Measurements from ENCODE around the gene HORMAD1. TPM values are rescaled to one million over a fixed set of nuclear protein-coding genes. Genes with fewer than 3 reads are reported as not detected.

Gene HORMAD1
- total and polyA plus RNA-seq, 8 donors, result 0.08 to 0.28 (median 0.28) TPM; not detected in 5

DNA sequence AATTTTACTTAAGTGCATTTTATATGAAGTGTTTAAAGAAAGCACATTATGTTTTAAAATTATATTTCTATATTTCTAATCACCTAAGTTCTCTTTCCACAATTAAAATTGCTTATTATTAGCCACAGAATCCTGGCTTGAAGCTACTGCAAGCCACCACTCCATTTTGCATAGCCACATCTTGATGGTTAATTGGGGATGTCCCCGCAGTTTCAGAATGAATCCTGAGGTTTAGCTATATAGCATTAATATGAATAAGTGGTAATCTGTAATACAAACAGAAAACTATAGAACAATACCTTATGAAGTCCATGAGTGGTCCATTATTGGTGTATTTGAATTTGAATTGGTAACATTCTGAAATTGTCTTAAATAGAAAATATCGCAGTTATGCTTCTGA is 12.1 kb downstream of the HORMAD1 start:
- TF ChIP-seq, protein P1, sequence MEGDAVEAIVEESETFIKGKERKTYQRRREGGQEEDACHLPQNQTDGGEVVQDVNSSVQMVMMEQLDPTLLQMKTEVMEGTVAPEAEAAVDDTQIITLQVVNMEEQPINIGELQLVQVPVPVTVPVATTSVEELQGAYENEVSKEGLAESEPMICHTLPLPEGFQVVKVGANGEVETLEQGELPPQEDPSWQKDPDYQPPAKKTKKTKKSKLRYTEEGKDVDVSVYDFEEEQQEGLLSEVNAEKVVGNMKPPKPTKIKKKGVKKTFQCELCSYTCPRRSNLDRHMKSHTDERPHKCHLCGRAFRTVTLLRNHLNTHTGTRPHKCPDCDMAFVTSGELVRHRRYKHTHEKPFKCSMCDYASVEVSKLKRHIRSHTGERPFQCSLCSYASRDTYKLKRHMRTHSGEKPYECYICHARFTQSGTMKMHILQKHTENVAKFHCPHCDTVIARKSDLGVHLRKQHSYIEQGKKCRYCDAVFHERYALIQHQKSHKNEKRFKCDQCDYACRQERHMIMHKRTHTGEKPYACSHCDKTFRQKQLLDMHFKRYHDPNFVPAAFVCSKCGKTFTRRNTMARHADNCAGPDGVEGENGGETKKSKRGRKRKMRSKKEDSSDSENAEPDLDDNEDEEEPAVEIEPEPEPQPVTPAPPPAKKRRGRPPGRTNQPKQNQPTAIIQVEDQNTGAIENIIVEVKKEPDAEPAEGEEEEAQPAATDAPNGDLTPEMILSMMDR (IDR thresholded peaks at IDR 0.05), result no peak
- FAIRE-seq (no peak), DNase-seq (no peak), ATAC-seq (no peak)
- intact Hi-C loops (cut with DNase I), result no loop called here
- Histone ChIP-seq H3K36me3 (no peaks in the 10 kb centered on the region), H3K27ac (no peak overlapping the region), H3K4me3 (no peak overlapping the region), H3K4me1 (no peaks in the 10 kb centered on the region), H3K27me3 (no peaks in the 10 kb centered on the region), H3K9me3 (no peaks in the 10 kb centered on the region)
- WGBS, 2 donors, result 92 to 95% methylated on average over 2 of the region's 2 CpGs

- Histone ChIP-seq H3K4me1 (no peaks in the 10 kb centered on the region), H3K9me3 (no peaks in the 10 kb centered on the region), H3K36me3 (no peaks in the 10 kb centered on the region), H3K4me3 (no peak overlapping the region), H3K27ac (no peak overlapping the region), H3K27me3 (no peaks in the 10 kb centered on the region)
- intact Hi-C loops (cut with DNase I), result no loop called here
- 84 to 92% methylated on average over 1 of the region's 1 CpG for WGBS, 2 donors
- ATAC-seq (no peak), DNase-seq (no peak), FAIRE-seq (no peak)
- TF ChIP-seq, protein P1 (IDR thresholded peaks at IDR 0.05), result no peak
Measured at GRCh38 chr1:150706091-150706490, 14.6 kb downstream of the HORMAD1 start.

- DNase-seq (no peak), FAIRE-seq (no peak)
Measured at GRCh38 chr1:150703427-150703826, 17.3 kb downstream of the HORMAD1 start.

GRCh38 chr1:150696995-150697927 is 23.4 kb downstream of the HORMAD1 start, which contains the start of gene GOLPH3L:
Gene GOLPH3L (minus strand): TSS chr1:150697154. CDS start chr1:150694838, 2,316 bp downstream.
- peak; percentile 95 to 98 (median 96) for ATAC-seq
- WGBS, 2 donors, result 0 to 1% methylated on average over 18 of the region's 18 CpGs

More at GRCh38 chr1:150703427-150703826, 17.3 kb downstream of the HORMAD1 start:
- Histone ChIP-seq H3K27ac (no peak overlapping the region), H3K4me3 (no peak overlapping the region), H3K27me3 (no peaks in the 10 kb centered on the region), H3K4me1 (no peaks in the 10 kb centered on the region), H3K36me3 (no peaks in the 10 kb centered on the region), H3K9me3 (no peaks in the 10 kb centered on the region)
- no peak for ATAC-seq
- TF ChIP-seq, protein P1 (IDR thresholded peaks at IDR 0.05), result no peak
- intact Hi-C loops (cut with DNase I), result no loop called here

More at GRCh38 chr1:150696995-150697927, 23.4 kb downstream of the HORMAD1 start, which contains the start of gene GOLPH3L:
- Histone ChIP-seq H3K36me3 (peaks cover 0 to 15% (median 7%) of the 10 kb centered on the region in 3 donors), H3K9me3 (no peaks in the 10 kb centered on the region), H3K4me1 (peaks cover 0 to 24% (median 5%) of the 10 kb centered on the region in 3 donors), H3K27me3 (no peaks in the 10 kb centered on the region), H3K4me3 (peak within 1 kb of the TSS; percentile 33 to 56 (median 42)), H3K27ac (peak within 1 kb of the TSS; percentile 28 to 93 (median 80))
- FAIRE-seq (peak; percentile 98), DNase-seq (peak; percentile 73 to 98 (median 94))
- intact Hi-C loops (cut with DNase I), result no loop called here
- TF ChIP-seq, protein P1 (IDR thresholded peaks at IDR 0.05), result no peak

Data from pancreas (tissue), 10 donors.